Esophagus squamous epithelium (tissue), 4 donors: ENCODE measurements around the gene APP.

Experiments
- CTCF ChIP-seq, 6 experiments: fragments of 450-650 bp in 4 of 6; fragments of 200-600 bp in 2 of 6; sonication (generic) in 2 of 6; IDR thresholded peaks; one replicate each; pipeline ENCODE4 v1.5.1; 2016 to 2019; ENCODE audit warnings: antibody characterized with exemption in 6 of 6, mild to moderate bottlenecking in 4 of 6, moderate library complexity in 4 of 6
- POLR2A ChIP-seq, 4 donors: fragments of 450-650 bp; IDR thresholded peaks; one replicate each; pipeline ENCODE4 v1.6.1; 2017; ENCODE audit warnings: antibody characterized with exemption in 4 of 4, mild to moderate bottlenecking in 4 of 4, moderate library complexity in 3 of 4

GRCh38 chr21:26087223-26087918 lies 83.2 kb downstream of the APP start:
- TF ChIP-seq POLR2A (IDR thresholded peaks at IDR 0.05) = no peak
- TF ChIP-seq CTCF (IDR thresholded peaks at IDR 0.05) = no peak
